SK-N-MC (cell line): ENCODE data around the gene PAOX.

ENCODE experiments used
- EZH2 ChIP-seq: fragments of 200-600 bp; sonication (generic); IDR thresholded peaks from one replicate; pipeline ENCODE4 v1.6.1; 2017; ENCODE audit warnings: antibody characterized with exemption
- FOXP2 ChIP-seq: optimal IDR thresholded peaks from 2 replicates; pipeline ENCODE3; 2011; ENCODE audit warnings: mild to moderate bottlenecking, moderate library complexity; ENCODE audit not compliant: insufficient read depth; ENCODE audit errors: extremely low read length, control extremely low read depth
- POLR2AphosphoS5 ChIP-seq: IDR thresholded peaks from 2 replicates; pipeline ENCODE4 v1.6.1; 2012; ENCODE audit warnings: mild to moderate bottlenecking, low read depth, low read length, borderline replicate concordance

- TF ChIP-seq POLR2AphosphoS5 (no peak), EZH2 (no peak), FOXP2 (no peak)
Measured at GRCh38 chr10:133359972-133360610, 19.0 kb upstream of the PAOX start.
